Measurements from ENCODE around the gene RPUSD1. TPM values are rescaled to one million over a fixed set of nuclear protein-coding genes. Genes with fewer than 3 reads are reported as not detected.
"Not testable (repeated sequence)": the region's sequence is repeated elsewhere in the genome, so short reads cannot be mapped to it uniquely, and the experiment has no call there.

RPUSD1 gene
- total RNA-seq, 1 donor from 2014 or later: 36.8 TPM

GRCh38 chr16:822174-822908 is 34.2 kb upstream of the RPUSD1 start:
- Mint-ChIP-seq H3K36me3 (ENCODE audit: low read depth) (no peaks in the 10 kb centered on the region), H3K9me3 (no peaks in the 10 kb centered on the region), H3K27ac (ENCODE audit: unreplicated experiment) (no peak overlapping the region), H3K4me3 (no peak overlapping the region), H3K27me3 (ENCODE audit: low read depth) (peaks cover 42% of the 10 kb centered on the region), H3K4me1 (peaks cover 9% of the 10 kb centered on the region)
- no peak for TF ChIP-seq CTCF (conservative IDR thresholded peaks at IDR 0.05)
- no peak for DNase-seq (ENCODE audit: low read depth, low spot score)

DNA sequence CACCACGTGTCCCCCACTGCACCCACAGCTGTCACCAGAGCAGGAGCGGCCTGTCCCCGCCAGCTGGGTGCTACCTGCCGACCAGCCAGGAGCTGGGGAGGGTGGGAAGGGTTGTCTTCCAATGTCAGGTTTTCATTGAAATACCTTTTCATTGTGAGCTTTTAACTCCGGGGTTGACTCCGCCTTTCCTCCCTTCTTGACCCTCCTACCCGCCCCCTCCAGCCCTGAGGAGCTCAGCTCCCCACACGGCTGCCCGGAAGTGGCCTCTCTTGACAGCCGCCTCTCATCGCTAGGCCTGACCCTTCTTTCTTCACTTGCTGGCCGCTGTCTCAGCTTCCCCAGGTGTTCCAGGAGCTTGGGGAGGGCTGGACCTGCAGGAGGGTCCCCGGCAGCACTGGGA is 33.6 kb upstream of the RPUSD1 start:
- no peaks in the 10 kb centered on the region for H3K36me3 Mint-ChIP-seq (ENCODE audit: low read depth)
- DNase-seq (ENCODE audit: low read depth, low spot score): no peak
- H3K27ac Mint-ChIP-seq (ENCODE audit: unreplicated experiment): peak overlapping the region; percentile 19
- H3K9me3 Mint-ChIP-seq: no peaks in the 10 kb centered on the region
- peaks cover 40% of the 10 kb centered on the region for H3K27me3 Mint-ChIP-seq (ENCODE audit: low read depth)
- no peak overlapping the region for H3K4me3 Mint-ChIP-seq
- TF ChIP-seq CTCF (conservative IDR thresholded peaks at IDR 0.05): no peak
- H3K4me1 Mint-ChIP-seq: peaks cover 9% of the 10 kb centered on the region

GRCh38 chr16:820748-821147 is 32.6 kb upstream of the RPUSD1 start:
- Mint-ChIP-seq H3K9me3 (no peaks in the 10 kb centered on the region), H3K27me3 (ENCODE audit: low read depth) (peaks cover 36% of the 10 kb centered on the region), H3K4me3 (no peak overlapping the region), H3K27ac (ENCODE audit: unreplicated experiment) (no peak overlapping the region), H3K4me1 (peaks cover 9% of the 10 kb centered on the region), H3K36me3 (ENCODE audit: low read depth) (no peaks in the 10 kb centered on the region)
- no peak for TF ChIP-seq CTCF (conservative IDR thresholded peaks at IDR 0.05)
- DNase-seq (ENCODE audit: low read depth, low spot score): no peak

- DNase-seq (ENCODE audit: low read depth, low spot score); H3K9me3 Mint-ChIP-seq; H3K27ac Mint-ChIP-seq (ENCODE audit: unreplicated experiment); H3K4me1 Mint-ChIP-seq; H3K36me3 Mint-ChIP-seq (ENCODE audit: low read depth); H3K4me3 Mint-ChIP-seq: not testable (repeated sequence)
- peaks cover 37% of the 10 kb centered on the region for H3K27me3 Mint-ChIP-seq (ENCODE audit: low read depth)
Measured at GRCh38 chr16:820044-820408, 31.8 kb upstream of the RPUSD1 start.

- Mint-ChIP-seq H3K4me3 (no peak overlapping the region), H3K36me3 (ENCODE audit: low read depth) (no peaks in the 10 kb centered on the region), H3K4me1 (peaks cover 9% of the 10 kb centered on the region), H3K27ac (ENCODE audit: unreplicated experiment) (no peak overlapping the region), H3K9me3 (no peaks in the 10 kb centered on the region), H3K27me3 (ENCODE audit: low read depth) (peaks cover 40% of the 10 kb centered on the region)
- no peak for TF ChIP-seq CTCF (conservative IDR thresholded peaks at IDR 0.05)
- DNase-seq (ENCODE audit: low read depth, low spot score): no peak
Measured at GRCh38 chr16:819336-820043, 31.3 kb upstream of the RPUSD1 start.

DNA sequence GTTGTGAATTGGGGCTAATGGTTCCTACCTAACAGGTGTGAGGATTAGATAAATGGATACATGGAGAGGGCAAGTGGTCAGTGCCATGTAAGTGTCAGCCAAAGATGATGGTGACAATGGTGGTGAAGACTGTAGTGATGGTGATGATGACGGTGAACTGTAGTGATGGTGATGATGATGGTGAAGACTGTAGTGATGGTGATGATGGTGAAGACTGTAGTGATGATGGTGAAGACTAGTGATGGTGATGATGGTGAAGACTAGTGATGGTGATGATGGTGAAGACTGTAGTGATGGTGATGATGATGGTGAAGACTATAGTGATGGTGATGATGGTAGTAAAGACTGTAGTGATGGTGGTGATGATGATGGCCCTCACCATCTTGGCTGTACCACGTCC is 30.4 kb upstream of the RPUSD1 start:
- H3K27ac Mint-ChIP-seq (ENCODE audit: unreplicated experiment): no peak overlapping the region
- H3K27me3 Mint-ChIP-seq (ENCODE audit: low read depth): peaks cover 37% of the 10 kb centered on the region
- DNase-seq (ENCODE audit: low read depth, low spot score): no peak
- H3K4me1 Mint-ChIP-seq: peaks cover 13% of the 10 kb centered on the region
- H3K36me3 Mint-ChIP-seq (ENCODE audit: low read depth): no peaks in the 10 kb centered on the region
- no peaks in the 10 kb centered on the region for H3K9me3 Mint-ChIP-seq
- H3K4me3 Mint-ChIP-seq: no peak overlapping the region
- no peak for TF ChIP-seq CTCF (conservative IDR thresholded peaks at IDR 0.05)
